Activated gamma-delta T cell treated with anti-CD3 and anti-CD28 coated beads, Interleukin-2, amount 50 U/mL, for 16 hours (primary cell): ENCODE measurements around the gene ABRACL.
"Not testable (repeated sequence)": the region's sequence is repeated elsewhere in the genome, so short reads cannot be mapped to it uniquely, and the experiment has no call there.

Source experiments
- DNase-seq: peaks from one replicate; pipeline ENCODE4 v3.0.0-alpha.2; 2020; ENCODE audit warnings: low read depth

The ABRACL gene

GRCh38 chr6:139011980-139012379 lies 16.6 kb upstream of the ABRACL start:
- no peak for DNase-seq

- DNase-seq, result no peak
These were observed 15.3 kb upstream of the ABRACL start for GRCh38 chr6:139013185-139013800.

- DNase-seq, result no peak
These were observed 13.6 kb upstream of the ABRACL start for GRCh38 chr6:139014945-139015344.

GRCh38 chr6:139016337-139017213 lies 12.0 kb upstream of the ABRACL start:
- DNase-seq, result no peak

GRCh38 chr6:139017227-139017626 lies 11.3 kb upstream of the ABRACL start:
- DNase-seq, result no peak

- no peak for DNase-seq
These were observed 8.8 kb upstream of the ABRACL start for GRCh38 chr6:139019722-139020121.

GRCh38 chr6:139020689-139021088 lies 7.9 kb upstream of the ABRACL start:
- no peak for DNase-seq

- not testable (repeated sequence) for DNase-seq
These were observed 3.1 kb upstream of the ABRACL start for GRCh38 chr6:139025416-139025815.

- no peak for DNase-seq
These were observed 844 bp upstream of the ABRACL start for GRCh38 chr6:139027620-139028182.

- DNase-seq, result no peak
These were observed 309 bp upstream of the ABRACL start for GRCh38 chr6:139028215-139028657.

- no peak for DNase-seq
These were observed 1.1 kb downstream of the ABRACL start for GRCh38 chr6:139029470-139030227.

- no peak for DNase-seq
These were observed 1.9 kb downstream of the ABRACL start for GRCh38 chr6:139030228-139030963.

- no peak for DNase-seq
These were observed 8.9 kb downstream of the ABRACL start for GRCh38 chr6:139037490-139037889.

GRCh38 chr6:139044250-139044649 lies 15.7 kb downstream of the ABRACL start:
- DNase-seq, result no peak

GRCh38 chr6:139047677-139048076 lies 19.1 kb downstream of the ABRACL start:
- no peak for DNase-seq

GRCh38 chr6:139048912-139049311 lies 20.4 kb downstream of the ABRACL start:
- not testable (repeated sequence) for DNase-seq

GRCh38 chr6:139050131-139050769 lies 21.7 kb downstream of the ABRACL start:
- DNase-seq, result not testable (repeated sequence)

- no peak for DNase-seq
These were observed 22.3 kb downstream of the ABRACL start for GRCh38 chr6:139050770-139051313.

GRCh38 chr6:139051396-139052060 lies 23.0 kb downstream of the ABRACL start:
- DNase-seq, result no peak

GRCh38 chr6:139053382-139053781 lies 24.8 kb downstream of the ABRACL start:
- no peak for DNase-seq
